Hepatic stellate cell (primary cell): ENCODE results near the gene MRPL55.
A peak's percentile ranks its signal among the peaks of the same experiment; 100 is the strongest.

Experiments used
- DNase-seq: peaks from one replicate; pipeline ENCODE4 v3.0.0; 2011; ENCODE audit warnings: low spot score

The MRPL55 gene

GRCh38 chr1:228084325-228084724 lies 24.8 kb downstream of the MRPL55 start:
- DNase-seq, result peak; percentile 84

- no peak for DNase-seq
Measured at GRCh38 chr1:228083871-228084278, 25.2 kb downstream of the MRPL55 start.

- DNase-seq, result peak; percentile 67
Measured at GRCh38 chr1:228082918-228083870, 25.9 kb downstream of the MRPL55 start.

- DNase-seq, result peak; percentile 99
Measured at GRCh38 chr1:228082214-228082917, 26.7 kb downstream of the MRPL55 start, which contains the start of gene ARF1. TSS of gene ARF1 (plus strand) at chr1:228082708. CDS start at chr1:228097115, 14,407 bp downstream.

GRCh38 chr1:228081578-228082213 lies 27.4 kb downstream of the MRPL55 start:
- DNase-seq, result peak; percentile 34

- no peak for DNase-seq
Measured at GRCh38 chr1:228081144-228081543, 28.0 kb downstream of the MRPL55 start.

- DNase-seq, result no peak
Measured at GRCh38 chr1:228079601-228080263, 29.4 kb downstream of the MRPL55 start.

GRCh38 chr1:228079013-228079412 lies 30.1 kb downstream of the MRPL55 start:
- no peak for DNase-seq

- no peak for DNase-seq
Measured at GRCh38 chr1:228077565-228078330, 31.4 kb downstream of the MRPL55 start.

- DNase-seq, result no peak
Measured at GRCh38 chr1:228076796-228077430, 32.2 kb downstream of the MRPL55 start.

- DNase-seq, result no peak
Measured at GRCh38 chr1:228075801-228076271, 33.3 kb downstream of the MRPL55 start.

- DNase-seq, result no peak
Measured at GRCh38 chr1:228074954-228075730, 34.0 kb downstream of the MRPL55 start.

- no peak for DNase-seq
Measured at GRCh38 chr1:228073857-228074545, 35.1 kb downstream of the MRPL55 start.

GRCh38 chr1:228073061-228073856 lies 35.8 kb downstream of the MRPL55 start:
- no peak for DNase-seq

GRCh38 chr1:228072658-228073043 lies 36.4 kb downstream of the MRPL55 start:
- DNase-seq, result no peak

GRCh38 chr1:228071839-228072657 lies 37.1 kb downstream of the MRPL55 start:
- no peak for DNase-seq

- no peak for DNase-seq
Measured at GRCh38 chr1:228070851-228071250, 38.2 kb downstream of the MRPL55 start.
